CD4-positive, alpha-beta T cell (primary cell): Measurements from ENCODE around the gene SOWAHA. TPM values are rescaled to one million over a fixed set of nuclear protein-coding genes. Genes with fewer than 3 reads are reported as not detected.

ENCODE experiments used
- ATAC-seq: fragments of 200-7000 bp; cut with Tn5 transposase; one replicate; pipeline ENCODE4 v1.10.0; 2022; ENCODE audit warnings: mild to moderate bottlenecking; ENCODE audit not compliant: poor library complexity
- CTCF ChIA-PET: fragments of 350-600 bp; sonication (Branson Sonifier 250); formaldehyde crosslinking; loops from one replicate; lab custom pipeline; 2021; ENCODE audit warnings: antibody characterized with exemption, inconsistent platforms; lab: Charles Lee
- POLR2A ChIA-PET: fragments of 350-600 bp; sonication (Branson Sonifier 250); formaldehyde crosslinking; loops from one replicate; lab custom pipeline; 2021; ENCODE audit warnings: antibody characterized with exemption, inconsistent platforms; lab: Charles Lee
- DNase-seq, 14 experiments: peaks; one replicate each; pipeline ENCODE4 v3.0.0-alpha.2; 2013 to 2020; ENCODE audit warnings: mixed read lengths in 2 of 14
- H3K27ac ChIP-seq, 2 donors: one replicate each; pipeline versions ENCODE4 v1.5.1 to v1.7.0; 2013; ENCODE audit warnings: low read length in 2 of 2, low read depth in 1 of 2, mild to moderate bottlenecking in 1 of 2
- H3K27me3 ChIP-seq, 2 experiments: 1 replicate in 1 of 2; 2 replicates in 1 of 2; pipeline versions ENCODE4 v1.6.1 to v1.7.0; 2013; ENCODE audit warnings: low read length in 2 of 2, control low read depth in 1 of 2, mild to moderate bottlenecking in 1 of 2, moderate library complexity in 1 of 2; ENCODE audit not compliant: insufficient read depth in 2 of 2, control insufficient read depth in 1 of 2
- H3K36me3 ChIP-seq: one replicate; pipeline ENCODE4 v1.6.1; 2013; ENCODE audit warnings: low read length, control low read depth; ENCODE audit not compliant: insufficient read depth
- H3K4me1 ChIP-seq: one replicate; pipeline ENCODE4 v1.6.1; 2013; ENCODE audit warnings: low read length, control low read depth; ENCODE audit not compliant: insufficient read depth
- H3K4me3 ChIP-seq: one replicate; pipeline ENCODE4 v1.5.1; 2013; ENCODE audit warnings: mild to moderate bottlenecking, low read length, moderate library complexity
- H3K9me3 ChIP-seq, 2 experiments: 1 replicate in 1 of 2; 2 replicates in 1 of 2; pipeline versions ENCODE4 v1.6.1 to v1.7.0; 2013; ENCODE audit warnings: low read length in 2 of 2, mild to moderate bottlenecking in 2 of 2, control low read depth in 1 of 2, moderate library complexity in 1 of 2; ENCODE audit not compliant: control insufficient read depth in 1 of 2, insufficient read depth in 1 of 2
- H3K27ac Mint-ChIP-seq: one replicate; pipeline ENCODE4 v1.8.0; 2020; ENCODE audit warnings: mixed read lengths
- H3K27me3 Mint-ChIP-seq: one replicate; pipeline ENCODE4 v1.8.0; 2021; ENCODE audit warnings: mixed read lengths
- H3K36me3 Mint-ChIP-seq: one replicate; pipeline ENCODE4 v1.8.0; 2021; ENCODE audit warnings: low read depth, mixed read lengths
- H3K4me1 Mint-ChIP-seq: one replicate; pipeline ENCODE4 v1.8.0; 2021; ENCODE audit warnings: low read depth, mixed read lengths
- H3K4me3 Mint-ChIP-seq: one replicate; pipeline ENCODE4 v1.8.0; 2020; ENCODE audit warnings: mild to moderate bottlenecking, mixed read lengths
- H3K9me3 Mint-ChIP-seq: one replicate; pipeline ENCODE4 v1.8.0; 2020; ENCODE audit warnings: mixed read lengths
- CTCF ChIP-seq: fragments of 200-600 bp; IDR thresholded peaks from one replicate; pipeline ENCODE4 v1.8.0; 2022; ENCODE audit warnings: antibody characterized with exemption, mild to moderate bottlenecking
- intact Hi-C, 2 experiments: fragments of 100-400 bp; cut with DNase I in 1 of 2; cut with micrococcal nuclease in 1 of 2; formaldehyde crosslinking; loops; one replicate each; pipeline versions ENCODE4 v1.15.1 to v1.9.0; 2023 to 2025; cut with DNase I, micrococcal nuclease
- total RNA-seq, 174 experiments: library from RNA in 2 of 174; stranded (reverse) in 2 of 174; gene quantifications; one replicate each; pipeline ENCODE4 v1.2.3 and lab custom pipeline; 2021 to 2026

The SOWAHA gene
- total RNA-seq, 2 experiments from 2014 or later: not detected

GRCh38 chr5:132815454-132815853, 2.4 kb downstream of the SOWAHA start:
- CTCF ChIA-PET: interaction anchor here (1.0 to 1.5 kb wide), 3 partner anchors 10 to 68 kb away, joined by 3 to 5 read pairs (median 4); partner anchors contain the start of gene CCNI2
- Histone ChIP-seq H3K27me3 (peaks cover 27 to 36% of the 10 kb centered on the region in 2 experiments), H3K9me3 (peaks cover 0 to 6% of the 10 kb centered on the region in 2 experiments), H3K4me3 (no peak overlapping the region), H3K4me1 (peaks cover 29% of the 10 kb centered on the region), H3K27ac (no peak overlapping the region), H3K36me3 (no peaks in the 10 kb centered on the region)
- Mint-ChIP-seq H3K27ac (no peak overlapping the region), H3K4me3 (peak overlapping the region; percentile 62), H3K36me3 (no peaks in the 10 kb centered on the region), H3K9me3 (no peaks in the 10 kb centered on the region), H3K27me3 (peaks cover 52% of the 10 kb centered on the region), H3K4me1 (peaks cover 29% of the 10 kb centered on the region)
- no peak for ATAC-seq
- intact Hi-C loops: no loop called here
- POLR2A ChIA-PET: interaction anchor here (1.0 kb wide), 1 partner anchor 259 kb away, joined by 3 read pairs; the partner anchor contains the start of gene RAD50
- TF ChIP-seq CTCF: no peak
- DNase-seq: no peak

GRCh38 chr5:132816083-132816482, 3.0 kb downstream of the SOWAHA start:
- H3K9me3 Mint-ChIP-seq: no peaks in the 10 kb centered on the region
- Histone ChIP-seq H3K27ac (no peak overlapping the region), H3K36me3 (no peaks in the 10 kb centered on the region), H3K4me1 (peaks cover 29% of the 10 kb centered on the region), H3K4me3 (no peak overlapping the region), H3K9me3 (peaks cover 0 to 6% of the 10 kb centered on the region in 2 experiments), H3K27me3 (peaks cover 27 to 29% of the 10 kb centered on the region in 2 experiments)
- H3K4me3 Mint-ChIP-seq: no peak overlapping the region
- TF ChIP-seq CTCF: no peak
- ChIA-PET POLR2A (no interaction called here), CTCF (interaction anchor here (1.0 to 1.5 kb wide), 3 partner anchors 10 to 69 kb away, joined by 3 to 5 read pairs (median 4); partner anchors contain the start of gene CCNI2)
- H3K4me1 Mint-ChIP-seq: peaks cover 29% of the 10 kb centered on the region
- intact Hi-C loops: no loop called here
- DNase-seq (no peak), ATAC-seq (no peak)
- H3K36me3 Mint-ChIP-seq: no peaks in the 10 kb centered on the region
- H3K27me3 Mint-ChIP-seq: peaks cover 46% of the 10 kb centered on the region
- no peak overlapping the region for H3K27ac Mint-ChIP-seq

GRCh38 chr5:132816554-132816953, 3.5 kb downstream of the SOWAHA start:
- no peak overlapping the region for H3K4me3 ChIP-seq
- H3K36me3 Mint-ChIP-seq: no peaks in the 10 kb centered on the region
- H3K4me1 ChIP-seq: peaks cover 29% of the 10 kb centered on the region
- H3K27me3 ChIP-seq: peaks cover 25% of the 10 kb centered on the region in 2 experiments
- no peak overlapping the region for H3K4me3 Mint-ChIP-seq
- peaks cover 27% of the 10 kb centered on the region for H3K4me1 Mint-ChIP-seq
- ATAC-seq: no peak
- no peak for TF ChIP-seq CTCF
- intact Hi-C loops: no loop called here
- no peak overlapping the region for H3K27ac ChIP-seq
- H3K27me3 Mint-ChIP-seq: peaks cover 45% of the 10 kb centered on the region
- H3K27ac Mint-ChIP-seq: no peak overlapping the region
- H3K9me3 ChIP-seq: peaks cover 0 to 6% of the 10 kb centered on the region in 2 experiments
- H3K36me3 ChIP-seq: no peaks in the 10 kb centered on the region
- no peak for DNase-seq
- POLR2A ChIA-PET: no interaction called here
- CTCF ChIA-PET: interaction anchor here (0.9 kb wide), 1 partner anchor 9 kb away, joined by 3 read pairs; no protein-coding TSS in a partner anchor
- no peaks in the 10 kb centered on the region for H3K9me3 Mint-ChIP-seq
